ENCODE data around the gene SLC9A8.

SLC9A8 gene

DNA sequence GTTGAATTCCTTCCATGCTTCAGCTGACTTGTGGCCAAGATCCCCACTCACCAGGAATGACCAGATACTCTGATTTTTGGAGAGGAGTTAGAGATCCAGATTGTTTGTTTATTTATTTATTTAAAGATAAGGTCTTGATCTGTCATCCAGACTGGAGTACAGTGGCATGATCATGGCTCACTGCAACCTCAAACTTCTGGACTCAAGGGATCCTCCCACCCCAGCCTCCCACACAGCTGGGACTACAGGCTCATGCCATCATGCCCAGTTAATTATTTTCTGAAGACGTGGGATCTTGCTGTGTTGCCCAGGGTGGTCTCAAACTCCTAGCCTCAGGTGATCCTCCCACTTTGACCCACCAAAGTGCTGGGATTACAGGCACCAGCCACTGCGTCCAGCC lies 106.8 kb downstream of the SLC9A8 start:
- no peak overlapping the region for H3K4me3 ChIP-seq (ENCODE audit: low read length)
- TF ChIP-seq, protein P1, sequence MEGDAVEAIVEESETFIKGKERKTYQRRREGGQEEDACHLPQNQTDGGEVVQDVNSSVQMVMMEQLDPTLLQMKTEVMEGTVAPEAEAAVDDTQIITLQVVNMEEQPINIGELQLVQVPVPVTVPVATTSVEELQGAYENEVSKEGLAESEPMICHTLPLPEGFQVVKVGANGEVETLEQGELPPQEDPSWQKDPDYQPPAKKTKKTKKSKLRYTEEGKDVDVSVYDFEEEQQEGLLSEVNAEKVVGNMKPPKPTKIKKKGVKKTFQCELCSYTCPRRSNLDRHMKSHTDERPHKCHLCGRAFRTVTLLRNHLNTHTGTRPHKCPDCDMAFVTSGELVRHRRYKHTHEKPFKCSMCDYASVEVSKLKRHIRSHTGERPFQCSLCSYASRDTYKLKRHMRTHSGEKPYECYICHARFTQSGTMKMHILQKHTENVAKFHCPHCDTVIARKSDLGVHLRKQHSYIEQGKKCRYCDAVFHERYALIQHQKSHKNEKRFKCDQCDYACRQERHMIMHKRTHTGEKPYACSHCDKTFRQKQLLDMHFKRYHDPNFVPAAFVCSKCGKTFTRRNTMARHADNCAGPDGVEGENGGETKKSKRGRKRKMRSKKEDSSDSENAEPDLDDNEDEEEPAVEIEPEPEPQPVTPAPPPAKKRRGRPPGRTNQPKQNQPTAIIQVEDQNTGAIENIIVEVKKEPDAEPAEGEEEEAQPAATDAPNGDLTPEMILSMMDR (conservative IDR thresholded peaks at IDR 0.05; ENCODE audit: low read length), result no peak
- DNase-seq (ENCODE audit: low read depth), result no peak

DNA sequence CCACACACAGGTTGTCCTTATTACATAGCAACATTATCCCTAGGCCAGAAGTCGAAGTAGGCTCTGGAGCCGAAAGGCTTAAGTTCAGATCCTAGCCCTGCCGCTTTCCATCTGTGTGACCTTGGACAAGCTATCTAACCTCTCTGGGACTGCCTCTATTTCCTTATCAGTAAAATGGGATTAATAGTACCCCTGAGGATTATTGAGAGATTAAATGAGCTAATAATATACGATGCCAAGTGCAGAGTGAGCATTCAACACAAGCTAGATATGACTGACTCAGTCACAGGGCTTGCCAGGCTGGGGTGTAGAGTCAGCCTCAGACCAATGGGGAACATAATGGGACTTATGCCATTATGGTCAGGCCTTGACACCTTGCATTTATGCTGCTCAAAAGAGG lies 111.6 kb downstream of the SLC9A8 start:
- no peak overlapping the region for H3K4me3 ChIP-seq (ENCODE audit: low read length)
- DNase-seq (ENCODE audit: low read depth), result no peak
- TF ChIP-seq, protein P1 (conservative IDR thresholded peaks at IDR 0.05; ENCODE audit: low read length), result no peak

GRCh38 chr20:49925901-49926454 lies 113.3 kb downstream of the SLC9A8 start:
- no peak overlapping the region for H3K4me3 ChIP-seq (ENCODE audit: low read length)
- TF ChIP-seq, protein P1 (conservative IDR thresholded peaks at IDR 0.05; ENCODE audit: low read length), result no peak
- no peak for DNase-seq (ENCODE audit: low read depth)

DNA sequence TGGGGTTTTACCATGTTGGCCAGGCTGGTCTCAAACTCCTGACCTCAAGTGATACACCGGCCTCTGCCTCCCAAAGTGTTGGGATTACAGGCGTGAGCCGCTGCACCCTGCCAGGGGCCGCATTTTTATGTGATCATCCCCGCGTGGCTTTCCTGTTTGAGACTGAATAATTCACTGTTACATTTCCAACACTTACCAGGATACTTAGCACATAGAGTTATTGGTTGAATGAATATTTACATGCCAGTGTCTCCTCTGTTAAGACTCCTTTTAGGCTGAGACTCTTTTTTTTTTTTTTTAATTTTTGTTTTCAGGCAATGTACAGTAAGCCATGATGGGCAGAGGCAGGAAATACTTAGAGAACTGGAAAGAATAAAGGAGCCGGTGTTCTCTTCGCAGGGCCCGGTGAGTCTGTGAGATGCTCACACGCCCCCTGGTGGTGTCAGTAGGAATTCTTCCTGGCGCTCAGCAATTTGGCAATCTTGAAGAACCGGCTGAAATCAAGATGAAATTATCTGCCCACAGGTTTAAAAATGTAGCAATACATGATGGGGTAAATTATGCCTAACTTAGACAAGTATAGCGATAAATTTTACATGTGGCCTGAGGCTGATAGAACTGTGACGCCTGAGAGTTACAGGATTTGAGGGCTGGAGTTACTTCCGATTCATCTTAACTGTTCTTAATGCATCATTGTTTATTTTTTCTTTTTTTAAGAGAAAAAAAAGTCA lies 115.9 kb downstream of the SLC9A8 start:
- DNase-seq (ENCODE audit: low read depth), result peak; percentile 83
- no peak overlapping the region for H3K4me3 ChIP-seq (ENCODE audit: low read length)
- TF ChIP-seq, protein P1 (conservative IDR thresholded peaks at IDR 0.05; ENCODE audit: low read length), result peak; percentile 92

DNA sequence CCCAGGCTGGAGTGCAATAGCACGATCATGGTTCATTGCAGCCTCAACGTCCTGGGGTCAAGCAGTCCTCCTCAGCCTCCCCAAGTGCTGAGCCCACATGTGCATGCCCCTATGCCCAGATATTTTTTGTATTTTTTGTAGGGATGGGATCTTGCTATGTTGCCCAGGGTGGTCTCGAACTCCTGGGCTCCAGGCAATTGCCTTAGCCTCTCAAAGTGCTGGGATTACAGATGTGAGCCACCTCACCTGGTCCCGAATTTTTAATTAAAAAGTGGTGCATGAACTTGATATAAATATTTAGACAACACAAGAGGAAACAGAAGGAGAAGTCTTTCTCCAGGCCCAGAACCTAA lies 116.5 kb downstream of the SLC9A8 start:
- TF ChIP-seq, protein P1 (conservative IDR thresholded peaks at IDR 0.05; ENCODE audit: low read length), result no peak
- DNase-seq (ENCODE audit: low read depth), result no peak
- H3K4me3 ChIP-seq (ENCODE audit: low read length), result no peak overlapping the region

- TF ChIP-seq, protein P1 (conservative IDR thresholded peaks at IDR 0.05; ENCODE audit: low read length), result no peak
- no peak for DNase-seq (ENCODE audit: low read depth)
- peak overlapping the region; percentile 58 for H3K4me3 ChIP-seq (ENCODE audit: low read length)
Measured at GRCh38 chr20:49935746-49936152, 123.1 kb downstream of the SLC9A8 start.

Data from AG10803 (cell line).